Inflammatory macrophage (primary cell): ENCODE data around the gene EFNA5.
"Not testable (repeated sequence)": the region's sequence is repeated elsewhere in the genome, so short reads cannot be mapped to it uniquely, and the experiment has no call there.

ENCODE experiments used
- DNase-seq, 2 donors: peaks; one replicate each; pipeline ENCODE4 v3.0.0-alpha.2; 2020 to 2022

EFNA5 gene

DNA sequence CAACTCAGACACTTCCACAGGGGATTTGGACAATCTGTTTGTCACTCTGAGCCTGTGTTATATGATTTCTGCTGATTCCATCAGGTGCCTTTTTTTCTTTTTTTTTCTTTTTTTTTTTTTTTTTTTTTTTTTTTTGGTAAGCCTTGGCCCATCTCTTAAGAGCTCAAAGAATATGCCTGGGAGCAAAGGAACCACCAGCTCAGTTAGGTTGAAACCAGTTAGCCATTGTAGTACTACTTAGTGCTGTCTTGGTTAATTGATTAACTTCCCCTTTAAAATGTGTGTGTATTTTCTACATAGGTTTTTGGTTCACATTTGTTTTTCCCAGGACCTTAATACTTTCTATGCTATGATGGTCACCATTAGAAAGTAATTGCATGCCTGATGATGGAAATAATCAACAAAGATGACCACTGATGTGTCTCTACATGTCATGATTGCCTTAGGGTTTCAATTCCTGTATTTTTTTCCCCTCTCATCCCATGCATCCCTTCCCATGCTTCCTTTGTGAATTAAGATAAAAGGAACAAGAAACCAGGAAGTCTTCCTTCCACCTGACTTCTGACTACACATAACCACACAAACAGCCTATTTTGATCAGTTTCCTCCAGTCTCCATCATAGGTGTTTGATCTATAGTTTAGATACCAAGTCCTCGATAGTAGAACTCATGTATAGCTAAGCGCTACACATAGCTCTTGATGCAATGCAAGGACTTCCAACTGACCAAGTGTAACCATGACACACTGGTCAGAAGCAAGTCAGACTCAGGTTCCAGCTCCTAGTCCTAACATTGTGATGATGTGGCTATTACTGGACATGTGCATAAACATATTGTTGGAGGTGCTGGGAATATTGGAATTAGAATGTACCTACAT lies 306.1 kb downstream of the EFNA5 start:
- DNase-seq: peak; percentile 27 to 39

GRCh38 chr5:107363768-107364167 lies 307.0 kb downstream of the EFNA5 start:
- peak in 1 of 2 donors; percentile 75 for DNase-seq

- DNase-seq: peak; percentile 90 to 97
These were observed 308.8 kb downstream of the EFNA5 start for GRCh38 chr5:107361945-107362344.

GRCh38 chr5:107359916-107360234 lies 310.9 kb downstream of the EFNA5 start:
- DNase-seq: no peak

DNA sequence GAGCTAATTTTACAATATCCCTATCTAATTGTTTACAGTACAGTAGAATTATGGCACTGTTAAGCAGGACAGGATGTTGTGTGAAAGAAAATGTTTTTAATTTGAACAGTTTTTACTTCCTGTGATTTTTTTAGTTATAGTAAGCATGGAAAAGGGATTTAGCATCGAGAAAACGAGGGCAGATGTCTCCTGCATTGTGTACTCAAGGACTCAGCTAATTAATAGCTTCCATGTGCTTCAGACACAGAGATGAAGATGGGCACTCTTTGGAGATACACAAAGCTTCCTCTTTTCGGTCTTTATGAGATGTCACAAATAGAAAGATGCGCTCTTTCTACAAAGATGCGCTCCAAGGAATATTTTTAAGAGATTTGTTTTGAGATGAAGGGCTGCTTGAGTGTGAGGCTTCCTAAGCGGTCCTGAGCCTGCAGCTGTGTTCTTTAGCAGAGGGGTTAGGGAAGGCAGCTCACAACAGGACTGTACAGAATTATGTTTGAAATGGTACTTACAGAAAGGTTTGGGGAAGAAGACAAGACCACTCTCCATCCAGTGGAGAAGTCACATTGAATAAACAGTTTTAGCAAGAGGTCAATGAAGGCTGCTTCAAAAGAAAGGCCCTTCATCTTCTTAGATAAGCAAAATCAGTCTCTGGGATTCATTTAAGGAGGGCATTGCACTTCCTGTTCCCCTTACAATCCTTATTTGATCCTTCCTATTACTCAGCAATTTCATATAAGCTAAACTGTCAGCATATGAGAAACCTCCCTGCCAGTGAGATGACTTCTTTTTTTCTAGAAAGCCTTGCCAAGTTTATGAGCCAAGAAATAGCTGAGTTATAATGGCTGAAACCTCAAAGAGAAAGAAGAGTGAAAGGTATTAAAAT lies 311.5 kb downstream of the EFNA5 start:
- peak; percentile 55 to 67 for DNase-seq

DNA sequence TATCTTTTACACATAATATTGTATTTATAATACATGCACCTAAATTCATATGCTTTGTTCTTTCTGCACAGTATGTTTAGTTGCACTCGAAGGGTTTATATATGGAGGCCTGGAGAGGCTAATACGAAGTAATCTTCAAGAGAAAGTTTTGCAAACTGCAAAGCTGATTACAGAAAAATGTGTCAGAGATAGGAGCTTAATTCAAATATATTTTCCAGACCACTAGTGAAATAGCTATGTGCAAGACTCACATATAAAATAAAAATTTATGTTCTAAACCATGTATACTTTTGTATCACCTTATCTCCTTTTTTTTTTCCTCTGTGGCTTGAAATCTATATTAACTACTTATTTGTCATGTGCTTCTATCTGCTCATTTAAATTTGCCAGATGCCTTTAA lies 313.8 kb downstream of the EFNA5 start:
- DNase-seq: no peak

GRCh38 chr5:107352576-107352975 lies 318.2 kb downstream of the EFNA5 start:
- no peak for DNase-seq

- not testable (repeated sequence) for DNase-seq
These were observed 324.2 kb downstream of the EFNA5 start for GRCh38 chr5:107346580-107346979.

GRCh38 chr5:107342371-107342770 lies 328.4 kb downstream of the EFNA5 start:
- DNase-seq: no peak

GRCh38 chr5:107341376-107342084 lies 329.2 kb downstream of the EFNA5 start:
- no peak for DNase-seq

DNA sequence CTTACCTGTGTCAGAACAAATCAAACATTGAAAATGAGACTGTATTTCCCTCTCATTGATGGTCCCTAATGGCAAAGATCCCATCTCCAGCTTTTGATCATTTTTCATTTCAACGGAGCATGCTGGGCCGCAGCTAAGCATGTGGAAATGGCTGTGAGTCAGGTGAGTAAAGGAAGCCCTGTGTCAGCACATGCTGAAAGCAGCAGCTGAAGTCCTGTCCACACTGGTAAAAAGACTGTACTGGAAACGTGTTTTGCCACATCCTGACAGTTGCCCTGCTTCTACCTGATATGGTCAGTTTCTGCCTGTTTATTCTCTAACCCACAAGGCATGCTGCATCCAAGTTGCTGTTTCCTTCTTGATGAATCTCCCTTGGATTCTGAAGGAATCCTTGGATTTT lies 330.1 kb downstream of the EFNA5 start:
- DNase-seq: no peak

DNA sequence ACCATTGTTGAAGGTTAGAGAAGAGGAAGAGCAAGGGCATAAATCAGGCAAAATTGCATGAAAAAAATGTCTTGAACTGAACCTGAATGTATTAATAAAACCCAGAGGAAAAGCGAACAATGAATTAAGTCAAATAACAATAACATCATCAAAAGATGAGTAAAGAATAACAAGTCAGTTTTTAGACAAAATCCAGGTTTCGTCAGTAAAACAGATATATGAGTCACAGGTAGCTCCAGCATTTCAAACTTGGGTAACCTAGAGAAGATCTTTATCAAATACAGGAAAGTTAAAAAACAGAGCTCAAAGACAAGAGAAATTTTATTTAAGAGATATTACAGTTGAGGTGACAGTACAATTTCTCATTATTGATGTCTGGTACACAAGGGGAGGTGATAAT lies 332.4 kb downstream of the EFNA5 start:
- DNase-seq: no peak

DNA sequence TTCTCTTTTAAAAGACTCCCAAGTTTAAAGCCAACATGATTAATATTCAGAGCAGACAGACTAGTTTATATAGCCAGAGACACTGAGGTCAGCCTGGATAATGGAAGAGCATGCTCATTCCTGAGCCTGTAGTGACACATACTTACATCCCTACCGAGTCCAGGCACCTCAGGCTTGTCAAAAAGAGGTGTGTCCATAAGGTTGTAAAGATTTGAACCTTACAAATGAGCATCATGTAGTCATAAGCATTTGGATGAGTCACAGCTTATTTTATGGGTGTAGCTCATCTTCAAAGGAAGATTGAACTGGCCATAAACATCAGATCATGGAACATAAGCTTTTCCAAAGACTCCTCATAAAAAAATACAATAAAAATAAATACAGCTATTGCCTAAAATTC lies 333.5 kb downstream of the EFNA5 start:
- no peak for DNase-seq

- no peak for DNase-seq
These were observed 338.9 kb downstream of the EFNA5 start for GRCh38 chr5:107331882-107332281.

DNA sequence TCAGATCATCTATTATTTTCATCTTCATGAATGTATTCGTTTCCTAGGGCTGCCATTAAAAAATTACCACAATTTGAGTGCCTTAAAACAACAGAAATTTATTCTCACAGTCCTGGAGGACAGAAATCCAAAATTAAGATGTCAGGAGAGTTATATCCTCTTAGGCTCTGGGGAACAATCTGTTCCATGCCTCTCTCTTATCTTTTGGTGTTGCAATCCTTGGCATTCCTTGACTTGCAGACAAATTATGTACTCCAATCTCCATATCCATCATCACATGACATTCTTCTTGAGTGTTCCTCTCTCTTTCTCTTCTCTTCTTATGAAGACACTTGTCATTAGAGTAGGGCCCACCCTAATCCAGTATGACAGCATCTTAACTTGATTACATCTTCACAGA lies 339.4 kb downstream of the EFNA5 start:
- no peak for DNase-seq

- no peak for DNase-seq
These were observed 339.8 kb downstream of the EFNA5 start for GRCh38 chr5:107330903-107331302.

DNA sequence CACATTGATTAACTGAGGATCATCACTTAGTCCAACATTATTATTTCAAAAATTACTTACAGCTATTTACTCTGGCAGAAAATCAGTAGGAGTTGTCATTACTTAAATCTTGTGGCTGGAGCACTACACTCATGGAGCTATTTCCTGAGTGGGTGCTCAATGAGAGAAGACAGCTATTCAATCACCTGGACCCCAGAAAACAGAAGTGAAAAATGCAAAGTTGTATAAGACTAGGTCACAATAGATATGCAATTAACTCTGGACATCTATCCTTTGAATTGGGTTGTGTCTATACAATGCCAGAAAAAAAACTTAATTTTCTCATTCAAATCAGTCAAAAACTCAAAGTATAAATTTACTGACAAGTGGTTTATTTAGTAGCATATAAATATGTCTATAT lies 340.9 kb downstream of the EFNA5 start:
- no peak for DNase-seq
